ENCODE results near the gene MTARC2. TPM values are rescaled to one million over a fixed set of nuclear protein-coding genes. Genes with fewer than 3 reads are reported as not detected.
A peak's percentile ranks its signal among the peaks of the same experiment; 100 is the strongest.

Gene MTARC2
- total and polyA plus RNA-seq, 2 of the 13 experiments (the other 11 are each of a cell fraction or from before 2014, with no cell fraction given): 8.5 to 10.1 TPM

DNA sequence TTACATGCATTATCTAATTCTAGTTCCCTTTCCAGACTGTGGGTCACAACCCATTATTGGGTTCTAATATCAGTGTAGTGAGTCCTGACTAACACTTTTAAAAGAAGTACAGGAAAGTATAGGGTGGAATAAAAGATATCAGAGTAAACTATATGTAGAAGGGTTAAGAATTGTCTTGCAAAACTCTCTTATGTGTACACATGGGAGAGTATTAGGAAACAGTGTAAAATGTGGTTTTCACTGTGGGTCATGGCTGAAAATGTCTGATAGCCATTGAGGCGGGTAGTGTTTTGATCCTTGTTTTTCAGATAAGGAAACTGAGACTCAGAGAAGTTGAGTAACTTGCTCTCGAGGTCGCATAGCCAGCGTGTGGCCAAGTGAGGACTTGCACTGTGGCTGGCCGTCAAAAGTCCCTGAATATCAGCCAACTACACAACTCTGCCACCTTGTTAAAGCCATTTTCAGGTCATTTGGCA lies 20.0 kb downstream of the MTARC2 start (continued):
- TF ChIP-seq HMG20A (CRISPR knock-in tag; IDR thresholded peaks at IDR 0.05; ENCODE audit: borderline replicate concordance) (peak; percentile 70; the same call in 1 of the 2 replicates), DPF2 (CRISPR knock-in tag; IDR thresholded peaks at IDR 0.05; ENCODE audit: borderline replicate concordance, low read depth) (0 out of 2 replicates have a peak, but pooled peaks have one; percentile 39), ZNF331 (CRISPR knock-in tag; IDR thresholded peaks at IDR 0.05) (no peak), ZNF12 (CRISPR knock-in tag; IDR thresholded peaks at IDR 0.05) (0 out of 2 replicates have a peak, but pooled peaks have one; percentile 34), XRCC5 (optimal IDR thresholded peaks at IDR 0.05; ENCODE audit: low read length) (no peak), DR1 (CRISPR knock-in tag; IDR thresholded peaks at IDR 0.05) (no peak), PITX1 (CRISPR knock-in tag; IDR thresholded peaks at IDR 0.05) (0 out of 2 replicates have a peak, but pooled peaks have one; percentile 27), ZSCAN21 (CRISPR knock-in tag; IDR thresholded peaks at IDR 0.05; ENCODE audit: borderline replicate concordance) (no peak), KMT2A (CRISPR knock-in tag; IDR thresholded peaks at IDR 0.05) (no peak), ZNF431 (CRISPR knock-in tag; IDR thresholded peaks at IDR 0.05; ENCODE audit: borderline replicate concordance, low read depth) (no peak), ZNF235 (CRISPR knock-in tag; IDR thresholded peaks at IDR 0.05; ENCODE audit: borderline replicate concordance) (no peak), SOX5 (CRISPR knock-in tag; IDR thresholded peaks at IDR 0.05; ENCODE audit: borderline replicate concordance) (peak; percentile 31; the same call in 1 of the 2 replicates), ZNF432 (CRISPR knock-in tag; IDR thresholded peaks at IDR 0.05; ENCODE audit: borderline replicate concordance) (no peak), ELF1 (CRISPR knock-in tag; IDR thresholded peaks at IDR 0.05) (no peak), LCORL (IDR thresholded peaks at IDR 0.05) (no peak), LCORL (CRISPR knock-in tag; IDR thresholded peaks at IDR 0.05) (no peak), HDAC6 (IDR thresholded peaks at IDR 0.05; ENCODE audit: low read depth, low read length) (no peak), FOXA1 (IDR thresholded peaks at IDR 0.05) (no peak), FOXA1 (CRISPR knock-in tag; IDR thresholded peaks at IDR 0.05) (peak; percentile 70), ZNF772 (CRISPR knock-in tag; IDR thresholded peaks at IDR 0.05) (no peak), FOXK1 (CRISPR knock-in tag; IDR thresholded peaks at IDR 0.05; ENCODE audit: borderline replicate concordance, low read depth) (peak; percentile 44; the same call in 1 of the 2 replicates), ZNF614 (CRISPR knock-in tag; IDR thresholded peaks at IDR 0.05; ENCODE audit: borderline replicate concordance) (no peak), ZNF619 (CRISPR knock-in tag; IDR thresholded peaks at IDR 0.05) (no peak), PCBP1 (IDR thresholded peaks at IDR 0.05; ENCODE audit: borderline replicate concordance, low read depth, low read length) (no peak)
- TF ChIP-seq, protein P1, sequence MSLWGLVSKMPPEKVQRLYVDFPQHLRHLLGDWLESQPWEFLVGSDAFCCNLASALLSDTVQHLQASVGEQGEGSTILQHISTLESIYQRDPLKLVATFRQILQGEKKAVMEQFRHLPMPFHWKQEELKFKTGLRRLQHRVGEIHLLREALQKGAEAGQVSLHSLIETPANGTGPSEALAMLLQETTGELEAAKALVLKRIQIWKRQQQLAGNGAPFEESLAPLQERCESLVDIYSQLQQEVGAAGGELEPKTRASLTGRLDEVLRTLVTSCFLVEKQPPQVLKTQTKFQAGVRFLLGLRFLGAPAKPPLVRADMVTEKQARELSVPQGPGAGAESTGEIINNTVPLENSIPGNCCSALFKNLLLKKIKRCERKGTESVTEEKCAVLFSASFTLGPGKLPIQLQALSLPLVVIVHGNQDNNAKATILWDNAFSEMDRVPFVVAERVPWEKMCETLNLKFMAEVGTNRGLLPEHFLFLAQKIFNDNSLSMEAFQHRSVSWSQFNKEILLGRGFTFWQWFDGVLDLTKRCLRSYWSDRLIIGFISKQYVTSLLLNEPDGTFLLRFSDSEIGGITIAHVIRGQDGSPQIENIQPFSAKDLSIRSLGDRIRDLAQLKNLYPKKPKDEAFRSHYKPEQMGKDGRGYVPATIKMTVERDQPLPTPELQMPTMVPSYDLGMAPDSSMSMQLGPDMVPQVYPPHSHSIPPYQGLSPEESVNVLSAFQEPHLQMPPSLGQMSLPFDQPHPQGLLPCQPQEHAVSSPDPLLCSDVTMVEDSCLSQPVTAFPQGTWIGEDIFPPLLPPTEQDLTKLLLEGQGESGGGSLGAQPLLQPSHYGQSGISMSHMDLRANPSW (CRISPR knock-in tag; IDR thresholded peaks at IDR 0.05; ENCODE audit: borderline replicate concordance): no peak
- TF ChIP-seq, protein P2, sequence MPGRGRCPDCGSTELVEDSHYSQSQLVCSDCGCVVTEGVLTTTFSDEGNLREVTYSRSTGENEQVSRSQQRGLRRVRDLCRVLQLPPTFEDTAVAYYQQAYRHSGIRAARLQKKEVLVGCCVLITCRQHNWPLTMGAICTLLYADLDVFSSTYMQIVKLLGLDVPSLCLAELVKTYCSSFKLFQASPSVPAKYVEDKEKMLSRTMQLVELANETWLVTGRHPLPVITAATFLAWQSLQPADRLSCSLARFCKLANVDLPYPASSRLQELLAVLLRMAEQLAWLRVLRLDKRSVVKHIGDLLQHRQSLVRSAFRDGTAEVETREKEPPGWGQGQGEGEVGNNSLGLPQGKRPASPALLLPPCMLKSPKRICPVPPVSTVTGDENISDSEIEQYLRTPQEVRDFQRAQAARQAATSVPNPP (CRISPR knock-in tag; IDR thresholded peaks at IDR 0.05): no peak
- TF ChIP-seq, protein P3, sequence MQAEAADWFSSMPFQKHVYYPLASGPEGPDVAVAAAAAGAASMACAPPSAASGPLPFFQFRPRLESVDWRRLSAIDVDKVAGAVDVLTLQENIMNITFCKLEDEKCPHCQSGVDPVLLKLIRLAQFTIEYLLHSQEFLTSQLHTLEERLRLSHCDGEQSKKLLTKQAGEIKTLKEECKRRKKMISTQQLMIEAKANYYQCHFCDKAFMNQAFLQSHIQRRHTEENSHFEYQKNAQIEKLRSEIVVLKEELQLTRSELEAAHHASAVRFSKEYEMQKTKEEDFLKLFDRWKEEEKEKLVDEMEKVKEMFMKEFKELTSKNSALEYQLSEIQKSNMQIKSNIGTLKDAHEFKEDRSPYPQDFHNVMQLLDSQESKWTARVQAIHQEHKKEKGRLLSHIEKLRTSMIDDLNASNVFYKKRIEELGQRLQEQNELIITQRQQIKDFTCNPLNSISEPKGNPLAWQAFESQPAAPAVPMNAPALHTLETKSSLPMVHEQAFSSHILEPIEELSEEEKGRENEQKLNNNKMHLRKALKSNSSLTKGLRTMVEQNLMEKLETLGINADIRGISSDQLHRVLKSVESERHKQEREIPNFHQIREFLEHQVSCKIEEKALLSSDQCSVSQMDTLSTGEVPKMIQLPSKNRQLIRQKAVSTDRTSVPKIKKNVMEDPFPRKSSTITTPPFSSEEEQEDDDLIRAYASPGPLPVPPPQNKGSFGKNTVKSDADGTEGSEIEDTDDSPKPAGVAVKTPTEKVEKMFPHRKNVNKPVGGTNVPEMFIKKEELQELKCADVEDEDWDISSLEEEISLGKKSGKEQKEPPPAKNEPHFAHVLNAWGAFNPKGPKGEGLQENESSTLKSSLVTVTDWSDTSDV (CRISPR knock-in tag; IDR thresholded peaks at IDR 0.05): no peak

Data from HepG2 (cell line).